Stomach (tissue), 4 donors: ENCODE measurements around the gene E2F2.

Experiments
- POLR2A ChIP-seq, 4 donors: fragments of 450-650 bp; IDR thresholded peaks; one replicate each; pipeline ENCODE4 v1.6.1; 2016; ENCODE audit warnings: antibody characterized with exemption in 4 of 4, control low read depth in 2 of 4, mild to moderate bottlenecking in 1 of 4, moderate library complexity in 1 of 4
- TF ChIP-seq, protein P1 (sequence below), 7 experiments: fragments of 450-650 bp in 4 of 7; fragments of 200-600 bp in 3 of 7; sonication (generic) in 3 of 7; IDR thresholded peaks; one replicate each; pipeline ENCODE4 v1.5.1; 2016 to 2019; ENCODE audit warnings: antibody characterized with exemption in 7 of 7, control low read depth in 2 of 7, mild to moderate bottlenecking in 1 of 7

DNA sequence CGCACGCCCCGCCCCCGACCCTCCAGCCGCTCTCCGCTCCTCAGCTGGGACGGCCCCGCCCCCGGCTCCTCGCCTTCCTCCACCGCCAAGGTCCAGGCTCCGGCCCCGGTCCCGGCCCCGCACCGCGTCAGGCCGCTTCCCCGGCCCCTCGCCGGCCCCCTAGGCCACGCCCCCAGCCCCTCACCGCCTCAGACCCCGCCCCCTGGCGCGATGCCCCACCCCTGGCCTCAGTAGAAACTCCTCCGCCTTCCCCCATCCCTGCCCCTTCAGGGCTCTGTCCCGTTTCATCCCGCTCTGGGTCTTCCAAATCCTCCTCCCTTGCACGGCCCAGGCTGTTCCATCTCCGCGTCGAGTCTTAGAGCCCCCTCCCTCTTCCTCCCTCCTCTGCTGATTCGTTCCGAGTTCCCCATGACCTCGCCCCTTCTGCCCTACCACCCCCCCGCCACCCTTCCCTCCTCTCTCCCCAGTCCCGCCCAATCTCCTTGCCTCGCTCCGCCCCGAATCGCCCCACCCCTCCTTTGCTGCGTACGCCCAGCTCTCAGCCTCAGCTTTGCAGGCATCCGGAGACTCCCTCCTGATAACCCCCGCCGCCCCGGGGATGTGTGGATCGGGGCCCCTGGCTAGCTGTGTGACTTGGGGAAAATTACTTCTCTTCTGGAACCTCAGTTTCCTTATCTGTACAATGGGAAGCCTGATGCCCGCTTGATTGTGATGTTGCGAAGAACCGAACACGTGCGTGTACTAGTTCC lies 46.6 kb downstream of the E2F2 start:
- no peak for TF ChIP-seq POLR2A (IDR thresholded peaks at IDR 0.05)
- TF ChIP-seq, protein P1, sequence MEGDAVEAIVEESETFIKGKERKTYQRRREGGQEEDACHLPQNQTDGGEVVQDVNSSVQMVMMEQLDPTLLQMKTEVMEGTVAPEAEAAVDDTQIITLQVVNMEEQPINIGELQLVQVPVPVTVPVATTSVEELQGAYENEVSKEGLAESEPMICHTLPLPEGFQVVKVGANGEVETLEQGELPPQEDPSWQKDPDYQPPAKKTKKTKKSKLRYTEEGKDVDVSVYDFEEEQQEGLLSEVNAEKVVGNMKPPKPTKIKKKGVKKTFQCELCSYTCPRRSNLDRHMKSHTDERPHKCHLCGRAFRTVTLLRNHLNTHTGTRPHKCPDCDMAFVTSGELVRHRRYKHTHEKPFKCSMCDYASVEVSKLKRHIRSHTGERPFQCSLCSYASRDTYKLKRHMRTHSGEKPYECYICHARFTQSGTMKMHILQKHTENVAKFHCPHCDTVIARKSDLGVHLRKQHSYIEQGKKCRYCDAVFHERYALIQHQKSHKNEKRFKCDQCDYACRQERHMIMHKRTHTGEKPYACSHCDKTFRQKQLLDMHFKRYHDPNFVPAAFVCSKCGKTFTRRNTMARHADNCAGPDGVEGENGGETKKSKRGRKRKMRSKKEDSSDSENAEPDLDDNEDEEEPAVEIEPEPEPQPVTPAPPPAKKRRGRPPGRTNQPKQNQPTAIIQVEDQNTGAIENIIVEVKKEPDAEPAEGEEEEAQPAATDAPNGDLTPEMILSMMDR (IDR thresholded peaks at IDR 0.05): no peak
